ENCODE results near the gene MFSD12. TPM values are rescaled to one million over a fixed set of nuclear protein-coding genes. Genes with fewer than 3 reads are reported as not detected.

Gene MFSD12
- total and polyA plus RNA-seq, 2 donors (not counting 3 experiments of a cell fraction or from before 2014, with no cell fraction given), result 51.7 to 78.9 TPM

- no peaks in the 10 kb centered on the region for H4K20me1 ChIP-seq (replicated peaks; ENCODE audit: control insufficient read depth, extremely low read depth, insufficient read depth, low read length)
- H2AFZ ChIP-seq (ENCODE audit: low read depth, low read length), result no peak overlapping the region
- no peaks in the 10 kb centered on the region for H3K9me1 ChIP-seq (replicated peaks; ENCODE audit: control insufficient read depth, extremely low read depth, insufficient read depth, low read length)
- no peaks in the 10 kb centered on the region for H3K27me3 ChIP-seq (ENCODE audit: control insufficient read depth in 2 of 2, insufficient read depth in 2 of 2, low read length in 2 of 2)
- H3K4me3 ChIP-seq (replicated peaks in 1 of 3; ENCODE audit: insufficient read depth in 1 of 3, low read depth in 1 of 3, low read length in 3 of 3), result no peak overlapping the region
- no TSS peak for BruUV-seq (replicated peaks)
- TF ChIP-seq FOS (IDR thresholded peaks at IDR 0.05; ENCODE audit: borderline replicate concordance, insufficient read depth, low read length), result no peak
- TF ChIP-seq EZH2 (IDR thresholded peaks at IDR 0.05; ENCODE audit: borderline replicate concordance, low read depth, low read length, severe bottlenecking), result no peak
- TF ChIP-seq GATA2 (IDR thresholded peaks at IDR 0.05; ENCODE audit: insufficient read depth, insufficient read length, low read depth, low read length), result no peak
- TF ChIP-seq MAX (IDR thresholded peaks at IDR 0.05; ENCODE audit: insufficient read depth, insufficient read length), result no peak
- TF ChIP-seq JUN (IDR thresholded peaks at IDR 0.05; ENCODE audit: borderline replicate concordance, insufficient read depth, insufficient read length, low read depth), result no peak
- no peak for TF ChIP-seq CTCF (IDR thresholded peaks at IDR 0.05; ENCODE audit: extremely low read depth in 1 of 2, insufficient read depth in 1 of 2, low read depth in 1 of 2, low read length in 2 of 2)
- no peak for TF ChIP-seq POLR2A (IDR thresholded peaks at IDR 0.05; ENCODE audit: low read depth, low read length)
- no peak for TF ChIP-seq POLR2AphosphoS5 (IDR thresholded peaks at IDR 0.05; ENCODE audit: insufficient read depth, low read depth, low read length)
- TF ChIP-seq MYC (IDR thresholded peaks at IDR 0.05; ENCODE audit: low read depth, low read length), result no peak
- DNase-seq (ENCODE audit: low read depth, low spot score), result no peak
- no peaks in the 10 kb centered on the region for H3K4me1 ChIP-seq (ENCODE audit: control insufficient read depth, extremely low read depth, insufficient read depth, low read length)
- intact Hi-C loops (cut with micrococcal nuclease), result no loop called here
- peaks cover 3 to 32% of the 10 kb centered on the region in 2 experiments for H3K36me3 ChIP-seq (ENCODE audit: control insufficient read depth in 2 of 2, extremely low read depth in 1 of 2, insufficient read depth in 2 of 2, low read length in 2 of 2)
- ChIA-PET CTCF (interaction anchor here (1.3 to 1.5 kb wide), 2 partner anchors 9 to 12 kb away, joined by 3 to 4 read pairs; no protein-coding TSS in a partner anchor), POLR2A (interaction anchor here (0.6 kb wide), 1 partner anchor 16 kb away, joined by 6 read pairs; no protein-coding TSS in a partner anchor)
- H3K9ac ChIP-seq (replicated peaks; ENCODE audit: extremely low read depth, insufficient read depth, low read length), result no peak overlapping the region
- FAIRE-seq, result no peak
- no peaks in the 10 kb centered on the region for H3K9me3 ChIP-seq (replicated peaks; ENCODE audit: control insufficient read depth, insufficient read depth, low read length)
- no peak overlapping the region for H3K4me2 ChIP-seq (ENCODE audit: insufficient read depth, low read length)
- dilution Hi-C loops (cut with MboI; ENCODE audit: extremely low pct_ligation_motif_present, low sequenced_read_pairs), result no loop called here
- H3K27ac ChIP-seq (ENCODE audit: insufficient read depth, low read depth, low read length), result no peak overlapping the region
- H3K79me2 ChIP-seq (ENCODE audit: control insufficient read depth, insufficient read depth, low read length), result no peaks in the 10 kb centered on the region
Observed at GRCh38 chr19:3537101-3537437, 20.3 kb downstream of the MFSD12 start.

All from endothelial cell of umbilical vein (primary cell).